Gastrocnemius medialis (tissue), 4 donors: ENCODE measurements around the gene CDC37L1.

Source experiments
- POLR2A ChIP-seq, 2 donors: fragments of 450-650 bp; IDR thresholded peaks; one replicate each; pipeline ENCODE4 v1.6.1; 2017; ENCODE audit warnings: antibody characterized with exemption in 2 of 2, mild to moderate bottlenecking in 2 of 2, moderate library complexity in 2 of 2
- TF ChIP-seq, protein P1 (sequence below), 5 experiments: fragments of 450-650 bp in 3 of 5; fragments of 200-600 bp in 2 of 5; sonication (generic) in 2 of 5; IDR thresholded peaks in 4 of 5; conservative IDR thresholded peaks in 1 of 5; 1 replicate in 4 of 5; 2 replicates in 1 of 5; pipeline ENCODE4 v1.5.1; 2016 to 2019; ENCODE audit warnings: antibody characterized with exemption in 5 of 5, mild to moderate bottlenecking in 3 of 5, moderate library complexity in 3 of 5

DNA sequence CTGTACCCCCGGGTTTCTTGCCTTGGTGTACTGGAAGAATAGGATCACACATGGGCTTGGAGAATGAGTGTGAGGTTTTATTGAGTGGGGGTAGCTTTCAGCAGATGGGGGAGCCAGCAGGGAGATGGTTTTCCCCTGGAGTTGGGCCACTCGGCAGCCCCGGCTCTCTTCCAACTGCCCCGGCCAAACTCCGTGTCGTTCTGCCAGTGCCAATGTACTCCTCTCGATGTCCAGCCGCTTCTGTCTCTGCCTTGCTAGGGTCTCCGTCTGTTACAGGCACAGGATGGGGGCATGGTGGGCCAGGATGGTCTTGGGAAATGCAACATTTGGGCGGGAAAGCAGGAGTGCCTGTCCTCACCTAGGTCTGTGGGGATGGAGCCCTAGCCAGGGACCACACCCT, 24.8 kb upstream of the CDC37L1 start:
- TF ChIP-seq, protein P1, sequence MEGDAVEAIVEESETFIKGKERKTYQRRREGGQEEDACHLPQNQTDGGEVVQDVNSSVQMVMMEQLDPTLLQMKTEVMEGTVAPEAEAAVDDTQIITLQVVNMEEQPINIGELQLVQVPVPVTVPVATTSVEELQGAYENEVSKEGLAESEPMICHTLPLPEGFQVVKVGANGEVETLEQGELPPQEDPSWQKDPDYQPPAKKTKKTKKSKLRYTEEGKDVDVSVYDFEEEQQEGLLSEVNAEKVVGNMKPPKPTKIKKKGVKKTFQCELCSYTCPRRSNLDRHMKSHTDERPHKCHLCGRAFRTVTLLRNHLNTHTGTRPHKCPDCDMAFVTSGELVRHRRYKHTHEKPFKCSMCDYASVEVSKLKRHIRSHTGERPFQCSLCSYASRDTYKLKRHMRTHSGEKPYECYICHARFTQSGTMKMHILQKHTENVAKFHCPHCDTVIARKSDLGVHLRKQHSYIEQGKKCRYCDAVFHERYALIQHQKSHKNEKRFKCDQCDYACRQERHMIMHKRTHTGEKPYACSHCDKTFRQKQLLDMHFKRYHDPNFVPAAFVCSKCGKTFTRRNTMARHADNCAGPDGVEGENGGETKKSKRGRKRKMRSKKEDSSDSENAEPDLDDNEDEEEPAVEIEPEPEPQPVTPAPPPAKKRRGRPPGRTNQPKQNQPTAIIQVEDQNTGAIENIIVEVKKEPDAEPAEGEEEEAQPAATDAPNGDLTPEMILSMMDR (IDR thresholded peaks at IDR 0.05 in 4 of 5, conservative IDR thresholded peaks at IDR 0.05 in 1 of 5): no peak
- no peak for TF ChIP-seq POLR2A (IDR thresholded peaks at IDR 0.05)
